PC-3 (cell line): ENCODE data around the gene SUGCT. TPM values are rescaled to one million over a fixed set of nuclear protein-coding genes. Genes with fewer than 3 reads are reported as not detected.

Source experiments
- ATAC-seq: fragments of 200-7000 bp; cut with Tn5 transposase; 2 replicates; pipeline ENCODE4 v1.9.1; 2020; ENCODE audit warnings: mild to moderate bottlenecking, moderate library complexity
- BruUV-seq: library from RNA; stranded (reverse); fragments of 400-500 nt; replicated peaks from 2 replicates; lab custom pipeline; 2021; lab: Mats Ljungman, UMichigan
- CTCF ChIA-PET: fragments of 300-600 bp; sonication (Branson Sonifier 250); formaldehyde crosslinking; loops from one replicate; lab custom pipeline; 2022; ENCODE audit warnings: antibody characterized with exemption; lab: Charles Lee
- POLR2A ChIA-PET: fragments of 300-600 bp; sonication (Branson Sonifier 250); formaldehyde crosslinking; loops from one replicate; lab custom pipeline; 2022; ENCODE audit warnings: antibody characterized with exemption; ENCODE audit not compliant: unreplicated experiment; lab: Charles Lee
- DNase-seq: peaks from one replicate; pipeline ENCODE4 v3.0.0-alpha.2; 2015
- H2AFZ ChIP-seq: fragments of 300-600 bp; sonication (generic); 2 replicates; pipeline ENCODE4 v1.6.0; 2016; ENCODE audit warnings: antibody characterized with exemption, low read length
- H3F3A ChIP-seq: fragments of 300-600 bp; sonication (generic); one replicate; pipeline ENCODE4 v1.6.0; 2017; ENCODE audit warnings: antibody characterized with exemption, low read length, control low read depth, mild to moderate bottlenecking; ENCODE audit not compliant: unreplicated experiment
- H3K27ac ChIP-seq: fragments of 300-600 bp; sonication (generic); 2 replicates; pipeline ENCODE4 v1.5.1; 2016; ENCODE audit warnings: mild to moderate bottlenecking, low read length
- H3K27me3 ChIP-seq: fragments of 300-600 bp; sonication (generic); 2 replicates; pipeline ENCODE4 v1.6.1; 2016; ENCODE audit warnings: low read length, mixed read lengths
- H3K36me3 ChIP-seq: fragments of 300-600 bp; sonication (generic); 2 replicates; pipeline ENCODE4 v1.6.1; 2016; ENCODE audit warnings: low read depth, mixed run types, low read length, mixed read lengths
- H3K4me1 ChIP-seq: fragments of 300-600 bp; sonication (generic); 2 replicates; pipeline ENCODE4 v1.5.1; 2016; ENCODE audit warnings: low read length; ENCODE audit not compliant: insufficient read depth
- H3K4me2 ChIP-seq: fragments of 300-600 bp; sonication (generic); 2 replicates; pipeline ENCODE4 v1.6.0; 2016; ENCODE audit warnings: low read length
- H3K4me3 ChIP-seq: fragments of 300-600 bp; sonication (generic); 2 replicates; pipeline ENCODE4 v1.5.1; 2016; ENCODE audit warnings: mild to moderate bottlenecking, low read length, mixed read lengths
- H3K79me2 ChIP-seq: fragments of 300-600 bp; sonication (generic); 2 replicates; pipeline ENCODE4 v1.6.1; 2017; ENCODE audit warnings: low read length, mixed read lengths
- H3K9ac ChIP-seq: fragments of 300-600 bp; sonication (generic); 2 replicates; pipeline ENCODE4 v1.6.0; 2016; ENCODE audit warnings: mild to moderate bottlenecking, low read length
- H3K9me2 ChIP-seq: fragments of 300-600 bp; sonication (generic); replicated peaks from 2 replicates; pipeline ENCODE4 v1.6.1; 2016; ENCODE audit warnings: mixed run types, low read length, mixed read lengths
- H3K9me3 ChIP-seq: fragments of 300-600 bp; sonication (generic); 2 replicates; pipeline ENCODE4 v1.6.1; 2016; ENCODE audit warnings: low read length, mixed read lengths
- H4K20me1 ChIP-seq: fragments of 300-600 bp; sonication (generic); 2 replicates; pipeline ENCODE4 v1.6.1; 2016; ENCODE audit warnings: low read length, mixed read lengths
- CTCF ChIP-seq: fragments of 300-600 bp; sonication (generic); conservative IDR thresholded peaks from 2 replicates; pipeline ENCODE4 v1.5.1; 2017; ENCODE audit warnings: antibody characterized with exemption, low read depth, mild to moderate bottlenecking, low read length
- EZH2 ChIP-seq: fragments of 300-600 bp; sonication (generic); IDR thresholded peaks from one replicate; pipeline ENCODE4 v1.6.1; 2017; ENCODE audit warnings: antibody characterized with exemption, mild to moderate bottlenecking, low read length; ENCODE audit not compliant: unreplicated experiment
- EZH2phosphoT487 ChIP-seq: fragments of 300-600 bp; sonication (generic); IDR thresholded peaks from 2 replicates; pipeline ENCODE4 v1.6.1; 2018; ENCODE audit warnings: mild to moderate bottlenecking, antibody characterized with exemption, low read length, borderline replicate concordance
- intact Hi-C: fragments of 100-400 bp; cut with micrococcal nuclease; formaldehyde crosslinking; loops from 2 replicates; pipeline ENCODE4 v1.9.0; 2023
- total RNA-seq: library from RNA; depleted of rRNA; stranded (reverse); fragments of >200 nt; gene quantifications from 2 replicates; pipeline ENCODE4 v1.2.3, GENCODE V29; 2014

SUGCT gene
- total RNA-seq, 1 experiment from 2014 or later: 2.9 TPM

- Histone ChIP-seq H3K36me3 (no peaks in the 10 kb centered on the region), H3K9me3 (no peaks in the 10 kb centered on the region), H3K79me2 (no peaks in the 10 kb centered on the region), H4K20me1 (no peaks in the 10 kb centered on the region), H3K4me3 (no peak overlapping the region), H3K27ac (no peak overlapping the region), H3F3A (no peaks in the 10 kb centered on the region), H3K27me3 (no peaks in the 10 kb centered on the region), H3K9me2 (no peaks in the 10 kb centered on the region), H3K9ac (no peak overlapping the region), H2AFZ (no peak overlapping the region), H3K4me2 (no peak overlapping the region), H3K4me1 (no peaks in the 10 kb centered on the region)
- ATAC-seq (no peak), DNase-seq (no peak)
- ChIA-PET CTCF (no interaction called here), POLR2A (no interaction called here)
- BruUV-seq: no TSS peak
- TF ChIP-seq EZH2phosphoT487 (no peak), EZH2 (no peak), CTCF (no peak)
- intact Hi-C loops: no loop called here
Measured at GRCh38 chr7:40350100-40350499, 215.3 kb downstream of the SUGCT start.

- Histone ChIP-seq H3K36me3 (no peaks in the 10 kb centered on the region), H2AFZ (no peak overlapping the region), H3F3A (no peaks in the 10 kb centered on the region), H3K79me2 (no peaks in the 10 kb centered on the region), H3K4me3 (no peak overlapping the region), H3K9me3 (no peaks in the 10 kb centered on the region), H3K9me2 (no peaks in the 10 kb centered on the region), H3K4me2 (no peak overlapping the region), H4K20me1 (no peaks in the 10 kb centered on the region), H3K4me1 (0 out of 2 replicates have a peak, but pooled peaks cover 8% of the 10 kb centered on the region), H3K27ac (no peak overlapping the region), H3K27me3 (no peaks in the 10 kb centered on the region), H3K9ac (no peak overlapping the region)
- ChIA-PET POLR2A (no interaction called here), CTCF (no interaction called here)
- no TSS peak for BruUV-seq
- intact Hi-C loops: no loop called here
- DNase-seq (no peak), ATAC-seq (no peak)
- TF ChIP-seq EZH2 (no peak), EZH2phosphoT487 (no peak), CTCF (no peak)
Measured at GRCh38 chr7:40354711-40355110, 219.9 kb downstream of the SUGCT start.

GRCh38 chr7:40356312-40356711, 221.5 kb downstream of the SUGCT start:
- intact Hi-C loops: no loop called here
- no peaks in the 10 kb centered on the region for H3K9me2 ChIP-seq
- H3K79me2 ChIP-seq: no peaks in the 10 kb centered on the region
- H3K4me3 ChIP-seq: no peak overlapping the region
- no peak overlapping the region for H3K9ac ChIP-seq
- no peak overlapping the region for H3K4me2 ChIP-seq
- H3K4me1 ChIP-seq: 0 out of 2 replicates have a peak, but pooled peaks cover 8% of the 10 kb centered on the region
- no peaks in the 10 kb centered on the region for H3F3A ChIP-seq
- no peak for DNase-seq
- TF ChIP-seq EZH2 (no peak), EZH2phosphoT487 (no peak), CTCF (no peak)
- ChIA-PET POLR2A (interaction anchor here (0.6 kb wide), 1 partner anchor 9 kb away, joined by 3 read pairs; no protein-coding TSS in a partner anchor), CTCF (no interaction called here)
- peak; percentile 92 for ATAC-seq
- no peak overlapping the region for H3K27ac ChIP-seq
- BruUV-seq: no TSS peak
- no peaks in the 10 kb centered on the region for H3K9me3 ChIP-seq
- no peak overlapping the region for H2AFZ ChIP-seq
- H3K36me3 ChIP-seq: no peaks in the 10 kb centered on the region
- H4K20me1 ChIP-seq: no peaks in the 10 kb centered on the region
- H3K27me3 ChIP-seq: no peaks in the 10 kb centered on the region
